Left colon (tissue), 2 donors: Measurements from ENCODE around the gene EGLN2. TPM values are rescaled to one million over a fixed set of nuclear protein-coding genes. Genes with fewer than 3 reads are reported as not detected.
"Not testable (repeated sequence)": the region's sequence is repeated elsewhere in the genome, so short reads cannot be mapped to it uniquely, and the experiment has no call there.

Experiments
- ATAC-seq: fragments of 200-7000 bp; cut with Tn5 transposase; one replicate; pipeline ENCODE4 v1.9.1; 2020; ENCODE audit warnings: mild to moderate bottlenecking, moderate library complexity
- DNase-seq, 2 donors: peaks; one replicate each; pipeline ENCODE4 v3.0.0-alpha.2; 2020
- intact Hi-C, 2 donors: fragments of 100-400 bp; cut with DNase I in 1 of 2; cut with micrococcal nuclease in 1 of 2; formaldehyde crosslinking; loops; one replicate each; pipeline versions ENCODE4 v1.11.2 to v1.14.0; 2022; cut with DNase I, micrococcal nuclease
- total RNA-seq, 2 donors: library from RNA; stranded (reverse); fragmentation: NEBNext Ultra II Directional; extraction: Animal tissue kit (Norgen Biotek cat#: 25700); gene quantifications; one replicate each; pipeline ENCODE4 v1.2.1, GENCODE V29; 2021
- donor health status: DM: no; HTN: no; CAD: no.
- donor health status: DM: yes; HTN: yes; CAD: no.

The EGLN2 gene
- total RNA-seq, 2 donors from 2014 or later = 95.3 to 96.9 TPM

- no peak for ATAC-seq
- DNase-seq = no peak
- intact Hi-C loops = loop anchor here in 1 of 2 donors (5.0 kb wide), 1 partner anchor 143 kb away; no protein-coding TSS in a partner anchor
Observed at GRCh38 chr19:40810160-40810559, 11.2 kb downstream of the EGLN2 start.

GRCh38 chr19:40810649-40811408 lies 11.8 kb downstream of the EGLN2 start:
- DNase-seq (peak; percentile 82 to 86), ATAC-seq (peak; percentile 88)
- intact Hi-C loops = loop anchor here in 1 of 2 donors (5.0 kb wide), 1 partner anchor 144 kb away; no protein-coding TSS in a partner anchor

- intact Hi-C loops = loop anchor here in 1 of 2 donors (5.0 kb wide), 1 partner anchor 144 kb away; no protein-coding TSS in a partner anchor
- DNase-seq (peak in 1 of 2 donors; percentile 43), ATAC-seq (peak; percentile 16)
Observed at GRCh38 chr19:40811478-40812341, 12.7 kb downstream of the EGLN2 start.

- not testable (repeated sequence) for ATAC-seq, DNase-seq
- intact Hi-C loops = loop anchor here in 1 of 2 donors (5.0 kb wide), 1 partner anchor 145 kb away; no protein-coding TSS in a partner anchor
Observed at GRCh38 chr19:40812571-40812970, 13.6 kb downstream of the EGLN2 start.

- no peak for ATAC-seq
- intact Hi-C loops = loop anchor here in 1 of 2 donors (5.0 kb wide), 1 partner anchor 146 kb away; no protein-coding TSS in a partner anchor
- no peak for DNase-seq
Observed at GRCh38 chr19:40813182-40813581, 14.2 kb downstream of the EGLN2 start.

GRCh38 chr19:40815223-40815622 lies 16.2 kb downstream of the EGLN2 start:
- DNase-seq = no peak
- intact Hi-C loops = loop anchor here in 1 of 2 donors (5.0 kb wide), 1 partner anchor 153 kb away; no protein-coding TSS in a partner anchor
- ATAC-seq = no peak

- intact Hi-C loops = loop anchor here in 1 of 2 donors (5.0 kb wide), 1 partner anchor 156 kb away; no protein-coding TSS in a partner anchor
- DNase-seq (peak; percentile 84 to 90), ATAC-seq (peak; percentile 92)
Observed at GRCh38 chr19:40818480-40819399, 19.7 kb downstream of the EGLN2 start.

GRCh38 chr19:40819479-40820234 lies 20.7 kb downstream of the EGLN2 start:
- DNase-seq = peak in 1 of 2 donors; percentile 69
- peak; percentile 37 for ATAC-seq
- intact Hi-C loops = loop anchor here in 1 of 2 donors (5.0 kb wide), 1 partner anchor 157 kb away; no protein-coding TSS in a partner anchor

GRCh38 chr19:40822161-40822560 lies 23.2 kb downstream of the EGLN2 start:
- ATAC-seq (no peak), DNase-seq (no peak)
- intact Hi-C loops = no loop called here

GRCh38 chr19:40822704-40823553 lies 23.9 kb downstream of the EGLN2 start:
- intact Hi-C loops, ATAC-seq, DNase-seq: not testable (repeated sequence)

- ATAC-seq, DNase-seq, intact Hi-C loops: not testable (repeated sequence)
Observed at GRCh38 chr19:40824916-40825315, 25.9 kb downstream of the EGLN2 start.

- DNase-seq, ATAC-seq, intact Hi-C loops: not testable (repeated sequence)
Observed at GRCh38 chr19:40825460-40826095, 26.6 kb downstream of the EGLN2 start.

GRCh38 chr19:40826312-40826698 lies 27.3 kb downstream of the EGLN2 start:
- ATAC-seq, DNase-seq, intact Hi-C loops: not testable (repeated sequence)

- DNase-seq, intact Hi-C loops, ATAC-seq: not testable (repeated sequence)
Observed at GRCh38 chr19:40826699-40827385, 27.9 kb downstream of the EGLN2 start.
